Measurements from ENCODE around the gene TNFAIP8. TPM values are rescaled to one million over a fixed set of nuclear protein-coding genes. Genes with fewer than 3 reads are reported as not detected.

Gene TNFAIP8
- total and polyA plus RNA-seq, 9 of the 15 experiments (the other 6 are each of a cell fraction or from before 2014, with no cell fraction given): 29.9 to 52.2 (median 44.8) TPM

- TF ChIP-seq DDX20 (tag; IDR thresholded peaks at IDR 0.05; ENCODE audit: low read depth) (peak; percentile 66), JUN (IDR thresholded peaks at IDR 0.05; ENCODE audit: borderline replicate concordance, low read depth, low read length) (peak; percentile 69; the same call in 1 of the 2 replicates), JUN (CRISPR knock-in tag; IDR thresholded peaks at IDR 0.05; ENCODE audit: borderline replicate concordance) (no peak), SRF (CRISPR knock-in tag; IDR thresholded peaks at IDR 0.05) (peak in 1 of 2 experiments; percentile 67; a peak in 2 of 4 replicates), AFF4 (CRISPR knock-in tag; IDR thresholded peaks at IDR 0.05) (peak; percentile 96), PRPF4 (IDR thresholded peaks at IDR 0.05; ENCODE audit: insufficient read depth, low read depth, low read length, poor library complexity, severe bottlenecking) (no peak), ZNF76 (CRISPR knock-in tag; IDR thresholded peaks at IDR 0.05; ENCODE audit: borderline replicate concordance) (peak; percentile 64), FOXM1 (IDR thresholded peaks at IDR 0.05; ENCODE audit: low read depth) (peak; percentile 91), FOXM1 (CRISPR knock-in tag; IDR thresholded peaks at IDR 0.05; ENCODE audit: low read depth) (no peak; the same call in 1 of the 2 replicates), MBD1 (CRISPR knock-in tag; IDR thresholded peaks at IDR 0.05) (no peak), FOXK1 (CRISPR knock-in tag; IDR thresholded peaks at IDR 0.05; ENCODE audit: borderline replicate concordance) (0 out of 2 replicates have a peak, but pooled peaks have one; percentile 55), SMAD1 (IDR thresholded peaks at IDR 0.05; ENCODE audit: low read depth, low read length, partially characterized antibody) (peak; percentile 87), ZNF699 (CRISPR knock-in tag; IDR thresholded peaks at IDR 0.05; ENCODE audit: insufficient replicate concordance) (no peak), ZSCAN29 (IDR thresholded peaks at IDR 0.05) (no peak), SMARCA5 (IDR thresholded peaks at IDR 0.05) (no peak), NRF1 (conservative IDR thresholded peaks at IDR 0.05 in 1 of 2, IDR thresholded peaks at IDR 0.05 in 1 of 2) (peak; percentile 41 to 48), ZBTB33 (CRISPR knock-in tag; IDR thresholded peaks at IDR 0.05) (peak; percentile 66; the same call in 1 of the 2 replicates)
Measured at GRCh38 chr5:119330367-119331183, 25.2 kb upstream of the TNFAIP8 start (continued).
